GM23338 (cell line): ENCODE results near the gene IQGAP2.

Source experiments
- CREB1 ChIP-seq: fragments of 250-450 bp; sonication (Bioruptor Pico); IDR thresholded peaks from 2 replicates; pipeline ENCODE4 v1.5.0; 2020; ENCODE audit warnings: low read depth, mild to moderate bottlenecking, moderate library complexity
- CTCF ChIP-seq, 2 experiments: fragments of 200-600 bp in 1 of 2; sonication (generic) in 1 of 2; conservative IDR thresholded peaks; 2 replicates each; pipeline versions ENCODE4 v1.5.1 to v1.6.1; 2016 to 2017; ENCODE audit warnings: antibody characterized with exemption in 2 of 2, low read depth in 2 of 2, mild to moderate bottlenecking in 2 of 2, moderate library complexity in 1 of 2
- ETS1 ChIP-seq: IDR thresholded peaks from 2 replicates; pipeline ENCODE4 v1.6.1; 2016; ENCODE audit warnings: antibody characterized with exemption
- EZH2 ChIP-seq: fragments of 200-600 bp; sonication (generic); IDR thresholded peaks from one replicate; pipeline ENCODE4 v1.8.0; 2017; ENCODE audit warnings: antibody characterized with exemption, mild to moderate bottlenecking, low read depth; ENCODE audit not compliant: unreplicated experiment
- EZH2phosphoT487 ChIP-seq: fragments of 200-600 bp; sonication (generic); IDR thresholded peaks from one replicate; pipeline ENCODE4 v1.8.1; 2018; ENCODE audit warnings: antibody characterized with exemption; ENCODE audit not compliant: unreplicated experiment
- JUNB ChIP-seq: IDR thresholded peaks from one replicate; pipeline ENCODE4 v1.6.1; 2016; ENCODE audit warnings: antibody characterized with exemption; ENCODE audit not compliant: unreplicated experiment
- NANOG ChIP-seq: IDR thresholded peaks from 2 replicates; pipeline ENCODE4 v1.6.1; 2016; ENCODE audit warnings: antibody characterized with exemption, borderline replicate concordance
- POLR2AphosphoS5 ChIP-seq: IDR thresholded peaks from 2 replicates; pipeline ENCODE4 v1.6.1; 2016; ENCODE audit warnings: antibody characterized with exemption, low read depth
- REST ChIP-seq: IDR thresholded peaks from one replicate; pipeline ENCODE4 v1.6.1; 2018; ENCODE audit warnings: antibody characterized with exemption; ENCODE audit not compliant: unreplicated experiment
- STAT1 ChIP-seq: IDR thresholded peaks from one replicate; pipeline ENCODE4 v1.6.1; 2016; ENCODE audit warnings: antibody characterized with exemption; ENCODE audit not compliant: unreplicated experiment
- ZNF114 ChIP-seq: fragments of 250-450 bp; sonication (Bioruptor Pico); IDR thresholded peaks from 2 replicates; pipeline ENCODE4 v1.5.0; 2020; ENCODE audit warnings: mild to moderate bottlenecking, moderate library complexity
- ZNF331 ChIP-seq: fragments of 250-450 bp; sonication (Bioruptor Pico); IDR thresholded peaks from 2 replicates; pipeline ENCODE4 v1.5.0; 2020; ENCODE audit warnings: low read depth, mild to moderate bottlenecking, moderate library complexity
- ZNF462 ChIP-seq: fragments of 250-450 bp; sonication (Bioruptor Pico); IDR thresholded peaks from 2 replicates; pipeline ENCODE4 v1.5.0; 2020; ENCODE audit warnings: mild to moderate bottlenecking, moderate library complexity

GRCh38 chr5:76526950-76527583 is 124.0 kb downstream of the IQGAP2 start:
- TF ChIP-seq ZNF331 (CRISPR knock-in tag): no peak
- no peak for TF ChIP-seq POLR2AphosphoS5
- TF ChIP-seq CTCF (conservative IDR thresholded peaks at IDR 0.05; ENCODE audit: low read depth in 2 of 2): no peak
- no peak for TF ChIP-seq REST
- no peak for TF ChIP-seq EZH2
- no peak for TF ChIP-seq JUNB
- no peak for TF ChIP-seq EZH2phosphoT487
- no peak for TF ChIP-seq CREB1 (CRISPR knock-in tag)
- no peak for TF ChIP-seq ETS1
- TF ChIP-seq ZNF114 (CRISPR knock-in tag): no peak
- no peak for TF ChIP-seq NANOG
- TF ChIP-seq STAT1: no peak
- no peak for TF ChIP-seq ZNF462 (CRISPR knock-in tag)
